COLO668 (cell line): ENCODE results near the gene SLC35B2.

Source experiments
- DNase-seq: peaks from one replicate; lab custom pipeline; 2025; ENCODE audit not compliant: unreplicated experiment; lab: John Stamatoyannopoulos, UW

Gene SLC35B2

GRCh38 chr6:44223319-44224028 lies 33.9 kb downstream of the SLC35B2 start, which contains the start of gene SLC29A1:
Gene SLC29A1 (plus strand): TSS chr6:44223595. CDS start chr6:44227314, 3,719 bp downstream.
- peak; percentile 86 for DNase-seq

DNA sequence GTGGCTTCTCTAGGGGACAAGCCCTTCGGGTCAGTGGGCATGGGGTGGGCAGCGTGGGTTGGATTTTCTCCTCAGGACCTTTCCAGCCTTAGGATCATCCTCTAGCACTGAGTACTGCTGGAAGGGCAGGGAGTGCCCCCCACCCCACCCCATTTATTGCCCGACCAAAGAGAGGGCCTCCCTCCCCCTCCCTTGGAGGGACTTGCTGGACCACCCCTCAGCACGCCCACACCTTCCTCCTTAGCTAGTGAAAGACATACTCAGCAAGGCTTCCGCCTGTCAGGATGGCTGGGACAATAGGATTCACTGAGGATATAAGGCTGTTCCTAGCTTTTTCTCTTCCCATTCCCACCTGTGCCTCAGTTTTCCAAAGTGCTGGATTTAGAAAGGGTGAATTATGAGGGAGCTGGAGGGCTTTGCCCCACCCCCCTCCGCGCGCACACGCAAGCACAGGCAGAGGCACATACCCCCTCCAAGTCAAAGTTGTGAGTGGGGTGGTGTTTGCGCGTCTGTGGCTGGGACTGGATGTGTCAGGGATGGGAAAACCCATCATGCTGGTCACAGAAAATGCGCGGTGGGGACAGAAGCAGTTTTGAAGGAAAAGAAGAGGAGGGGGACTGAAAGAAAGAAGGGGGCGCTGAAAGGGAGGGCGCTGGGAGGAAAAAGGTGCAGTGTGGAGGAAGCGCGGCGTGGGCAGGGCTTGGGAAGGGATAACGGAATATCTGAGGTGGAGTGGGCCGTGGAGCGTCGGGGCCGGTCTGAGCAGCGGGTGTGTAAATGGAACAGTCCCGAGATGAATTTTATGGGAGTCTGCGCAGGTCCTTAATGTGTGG lies 34.6 kb downstream of the SLC35B2 start:
- peak; percentile 38 for DNase-seq

DNA sequence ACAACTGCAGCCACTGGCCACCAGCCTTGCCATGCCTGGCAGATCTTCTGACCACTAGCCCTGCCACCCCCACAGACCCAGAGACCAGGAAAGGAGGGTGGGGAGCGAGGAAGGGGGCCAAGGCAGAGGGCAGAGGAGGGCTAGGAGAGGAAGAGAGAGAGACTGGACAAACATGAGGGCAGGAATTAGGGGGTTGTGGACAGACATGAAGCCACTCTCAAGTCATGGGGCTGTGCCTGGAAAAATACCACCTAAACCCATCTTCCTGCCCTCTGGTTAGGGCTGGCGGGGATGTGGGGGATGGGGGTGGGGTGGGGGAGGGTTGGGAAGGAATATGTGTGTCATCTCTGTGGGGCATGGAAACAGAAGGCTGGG lies 35.4 kb downstream of the SLC35B2 start:
- no peak for DNase-seq

- DNase-seq = peak; percentile 77
Observed at GRCh38 chr6:44221291-44221960, 35.9 kb downstream of the SLC35B2 start.

- DNase-seq = no peak
Observed at GRCh38 chr6:44220913-44221290, 36.4 kb downstream of the SLC35B2 start.

DNA sequence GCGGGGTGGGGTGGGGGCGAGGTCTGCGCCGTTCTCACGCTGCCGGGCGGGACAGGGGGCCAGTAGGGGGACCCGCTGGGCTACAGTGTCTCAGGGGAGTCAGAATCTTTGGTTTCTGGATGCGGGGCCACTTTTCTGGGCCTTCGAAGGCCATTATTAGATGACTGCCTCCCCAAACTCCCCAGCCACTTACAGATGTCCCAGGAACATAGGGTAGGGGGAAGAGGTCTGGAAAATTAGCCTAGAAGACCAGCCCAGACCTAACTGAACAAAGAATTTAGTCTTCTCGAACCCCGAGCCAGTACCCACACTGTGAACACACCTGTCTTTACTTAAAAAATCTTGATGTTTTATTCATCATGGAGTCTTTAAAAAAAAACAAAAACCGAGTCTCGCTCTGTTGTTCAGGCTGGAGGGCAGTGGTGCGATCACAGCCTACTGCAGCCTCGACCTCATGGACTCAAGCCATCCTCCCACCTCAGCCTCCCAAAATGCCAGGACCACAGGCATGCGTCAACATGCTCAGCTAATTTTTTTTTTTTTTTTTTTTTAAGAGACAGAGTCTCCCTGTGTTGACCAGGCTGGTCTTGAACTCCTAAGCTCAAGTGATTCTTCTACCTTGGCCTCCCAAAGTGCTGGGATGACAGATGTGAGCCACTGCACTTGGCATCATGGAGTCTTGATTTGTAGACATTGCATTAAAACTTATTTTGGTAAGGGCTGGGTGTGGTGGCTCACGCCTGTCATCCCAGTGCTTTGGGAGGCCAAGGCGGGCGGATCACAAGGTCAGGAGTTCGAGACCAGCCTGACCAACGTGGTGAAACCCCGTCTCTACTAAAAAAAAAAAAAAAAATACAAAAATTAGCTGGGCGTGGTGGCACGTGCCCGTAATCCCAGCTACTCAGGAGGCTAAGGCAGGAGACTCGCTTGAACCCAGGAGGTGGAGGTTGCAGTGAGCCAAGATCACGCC lies 37.2 kb downstream of the SLC35B2 start:
- no peak for DNase-seq

DNA sequence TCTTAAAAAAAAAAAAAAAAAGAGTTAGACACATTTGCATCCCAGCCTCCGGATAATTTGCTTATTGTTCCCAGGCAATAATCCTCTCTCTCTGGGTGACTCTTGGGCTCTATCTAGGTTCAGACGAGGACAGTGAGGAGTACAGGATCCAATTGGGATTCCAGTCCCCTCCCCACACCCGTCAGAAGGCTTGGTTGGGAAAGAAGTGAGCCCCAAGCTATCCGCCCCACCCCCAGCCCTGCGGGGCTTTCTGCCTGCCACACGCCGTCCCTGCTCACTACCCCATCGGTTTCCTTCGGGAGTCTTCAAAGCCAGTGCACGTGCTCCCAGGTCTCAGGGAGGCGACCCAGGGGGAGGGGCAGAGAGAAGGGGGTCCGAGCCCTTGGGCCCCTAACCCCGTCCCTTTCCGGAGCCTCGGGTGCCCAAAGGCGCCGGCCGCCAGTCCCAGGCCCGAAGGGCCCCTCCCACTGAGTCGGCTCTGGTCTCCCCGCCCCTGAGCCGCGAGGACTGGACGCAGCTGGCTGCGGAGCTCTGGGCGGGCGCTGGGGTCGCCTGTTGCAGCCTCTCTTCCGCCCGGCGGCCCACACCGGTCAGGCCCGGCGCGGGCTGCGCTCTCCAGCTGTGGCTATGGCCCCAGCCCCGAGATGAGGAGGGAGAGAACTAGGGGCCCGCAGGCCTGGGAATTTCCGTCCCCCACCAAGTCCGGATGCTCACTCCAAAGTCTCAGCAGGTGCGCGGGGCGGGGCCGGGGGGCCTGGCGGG lies 38.1 kb downstream of the SLC35B2 start:
- DNase-seq = peak; percentile 73

- no peak for DNase-seq
Observed at GRCh38 chr6:44217332-44218143, 39.8 kb downstream of the SLC35B2 start.

DNA sequence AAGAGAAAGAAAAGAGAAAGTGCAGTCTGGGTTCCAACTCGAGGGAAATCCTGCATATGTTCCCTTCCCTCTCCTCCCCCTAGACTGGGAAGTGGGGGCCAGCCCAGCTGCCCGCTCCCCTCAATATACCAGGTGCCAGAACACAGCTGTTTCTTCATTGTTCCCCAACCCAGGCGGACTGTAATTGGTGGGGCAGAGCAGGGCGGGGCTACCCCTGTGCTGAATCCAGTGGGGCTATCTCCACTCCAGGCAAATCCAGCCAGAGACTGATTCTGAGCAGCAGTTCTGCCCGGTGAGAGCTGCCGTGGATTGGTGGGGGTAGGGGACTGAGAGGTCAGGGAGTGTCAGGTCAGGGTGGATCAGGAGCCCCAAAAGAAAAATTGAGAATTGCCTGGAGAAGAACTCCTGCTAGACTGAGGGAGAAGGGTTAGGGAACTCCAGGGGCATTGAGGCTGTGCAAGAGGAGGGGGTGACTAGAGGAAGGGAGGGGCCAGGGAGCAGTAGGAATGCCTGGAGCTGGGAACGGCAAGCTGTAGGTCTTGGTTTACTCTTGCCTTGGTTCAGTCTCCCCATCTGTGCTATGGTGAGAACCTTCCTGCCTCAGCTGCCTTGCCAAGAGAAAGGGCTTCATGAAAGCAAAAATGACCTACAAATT lies 40.5 kb downstream of the SLC35B2 start, which contains the start of gene MYMX:
Gene MYMX, plus strand, starts transcription at position 250 of the 655 bp plus-strand sequence. CDS start 546 bp downstream, outside the sequence.
- DNase-seq = peak; percentile 3

- no peak for DNase-seq
Observed at GRCh38 chr6:44214307-44214706, 43.0 kb downstream of the SLC35B2 start.

DNA sequence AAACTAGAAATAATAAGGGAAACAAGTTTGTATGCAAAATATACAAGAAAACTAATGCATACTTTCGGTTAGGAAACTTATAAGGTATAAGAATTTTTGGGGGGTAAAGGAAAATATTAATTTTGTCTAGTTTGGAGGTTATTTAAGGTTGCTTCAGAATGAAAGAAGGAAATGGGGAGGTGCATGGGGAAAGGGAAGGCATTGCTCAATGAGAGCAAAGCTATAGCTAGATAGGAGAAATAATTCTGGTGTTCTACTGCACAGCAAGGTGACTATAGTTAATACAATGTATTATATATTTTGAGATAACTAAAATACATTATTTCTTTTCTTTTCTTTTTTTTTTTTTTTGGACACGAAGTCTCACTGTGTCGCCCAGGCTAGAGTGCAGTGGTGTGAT lies 46.0 kb downstream of the SLC35B2 start:
- DNase-seq = no peak

DNA sequence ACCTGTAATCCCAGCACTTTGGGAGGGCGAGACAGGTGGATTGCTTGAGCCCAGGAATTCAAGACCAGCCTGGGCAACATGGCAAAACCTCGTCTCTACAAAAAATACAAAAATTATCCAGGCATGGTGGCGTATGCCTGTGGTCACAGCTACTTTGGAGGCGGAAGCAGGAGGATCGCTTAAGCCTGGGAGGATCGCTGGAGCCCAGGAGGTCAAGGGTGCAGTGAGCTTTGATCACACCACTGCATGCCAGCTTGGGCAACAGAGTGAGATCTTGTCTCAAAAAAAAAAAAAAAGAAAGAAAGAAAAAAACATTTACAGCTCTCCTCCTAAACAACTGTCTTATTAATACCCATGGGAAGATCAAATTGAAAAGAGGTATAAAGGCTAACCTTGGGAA lies 49.4 kb downstream of the SLC35B2 start:
- no peak for DNase-seq
